IPS DF 19.7 (cell line): ENCODE results near the gene NPIPB12.
"Not testable (repeated sequence)": the region's sequence is repeated elsewhere in the genome, so short reads cannot be mapped to it uniquely, and the experiment has no call there.

Source experiments
- DNase-seq: peaks from one replicate; pipeline ENCODE4 v3.0.0-alpha.2; 2013; ENCODE audit warnings: low read depth, low spot score

NPIPB12 gene

GRCh38 chr16:29506308-29506707 is at the start of gene NPIPB12:
NPIPB12 (minus strand) TSS chr16:29506408.
- DNase-seq: not testable (repeated sequence)

DNA sequence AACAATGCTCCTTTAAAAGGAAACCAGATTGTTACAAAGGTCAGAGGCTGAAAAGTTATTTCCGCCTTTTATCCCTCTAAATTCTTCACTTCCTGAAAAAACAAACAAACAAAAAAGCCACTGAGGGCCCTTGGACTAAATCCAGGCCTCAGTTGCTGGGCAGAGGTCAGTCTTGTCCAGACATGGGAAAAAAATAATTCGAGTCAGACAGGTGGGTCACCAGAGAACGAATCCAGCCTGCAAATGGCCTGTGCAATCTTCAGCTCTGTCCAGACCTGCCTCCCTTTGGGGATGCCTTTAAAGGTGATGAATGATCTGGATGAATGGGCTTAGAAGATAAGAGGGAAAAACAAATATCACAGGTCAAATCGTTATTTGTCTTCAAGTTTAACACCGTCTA is 15.3 kb upstream of the NPIPB12 start:
- DNase-seq: not testable (repeated sequence)

- not testable (repeated sequence) for DNase-seq
These were observed 23.9 kb downstream of the NPIPB12 start for GRCh38 chr16:29482276-29482675.

DNA sequence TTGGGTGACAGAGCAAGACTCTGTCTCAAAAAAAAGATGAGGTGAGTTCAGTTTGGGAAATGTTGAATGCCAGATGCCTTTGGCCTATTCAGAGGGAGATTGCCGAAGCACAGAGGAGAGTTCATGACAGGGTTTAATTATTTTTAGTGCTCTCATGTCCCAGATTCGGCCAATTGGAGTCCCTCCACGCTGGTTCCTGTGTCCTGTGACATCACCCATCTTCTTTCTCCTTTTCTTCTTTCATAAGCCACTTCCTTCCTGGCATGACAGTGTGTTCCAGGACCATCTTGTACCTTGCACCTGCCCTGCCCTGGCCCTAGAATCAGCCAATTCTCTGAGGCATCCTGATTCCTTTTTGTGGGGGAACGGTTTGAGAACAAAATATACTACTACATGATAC is 34.1 kb downstream of the NPIPB12 start:
- not testable (repeated sequence) for DNase-seq

DNA sequence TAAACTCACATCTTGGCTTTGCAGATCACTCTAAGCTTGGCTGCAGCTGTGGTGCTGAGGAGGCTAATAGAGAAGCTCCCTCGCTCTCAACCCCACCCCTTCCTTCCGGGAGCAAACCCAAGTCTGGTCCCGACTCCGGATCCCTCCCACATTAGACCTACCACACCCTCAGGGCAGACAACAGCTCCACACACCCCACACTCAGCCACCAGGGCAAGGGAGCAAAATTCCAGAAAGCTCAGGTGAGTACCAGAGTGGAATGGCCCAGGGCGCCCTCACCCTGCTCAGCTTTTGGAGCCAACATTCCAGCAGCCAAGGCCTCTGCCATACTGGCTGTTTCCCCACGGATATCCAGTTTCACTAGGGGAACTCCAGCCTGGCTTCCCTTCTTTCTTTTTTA is 36.5 kb downstream of the NPIPB12 start:
- DNase-seq: not testable (repeated sequence)

DNA sequence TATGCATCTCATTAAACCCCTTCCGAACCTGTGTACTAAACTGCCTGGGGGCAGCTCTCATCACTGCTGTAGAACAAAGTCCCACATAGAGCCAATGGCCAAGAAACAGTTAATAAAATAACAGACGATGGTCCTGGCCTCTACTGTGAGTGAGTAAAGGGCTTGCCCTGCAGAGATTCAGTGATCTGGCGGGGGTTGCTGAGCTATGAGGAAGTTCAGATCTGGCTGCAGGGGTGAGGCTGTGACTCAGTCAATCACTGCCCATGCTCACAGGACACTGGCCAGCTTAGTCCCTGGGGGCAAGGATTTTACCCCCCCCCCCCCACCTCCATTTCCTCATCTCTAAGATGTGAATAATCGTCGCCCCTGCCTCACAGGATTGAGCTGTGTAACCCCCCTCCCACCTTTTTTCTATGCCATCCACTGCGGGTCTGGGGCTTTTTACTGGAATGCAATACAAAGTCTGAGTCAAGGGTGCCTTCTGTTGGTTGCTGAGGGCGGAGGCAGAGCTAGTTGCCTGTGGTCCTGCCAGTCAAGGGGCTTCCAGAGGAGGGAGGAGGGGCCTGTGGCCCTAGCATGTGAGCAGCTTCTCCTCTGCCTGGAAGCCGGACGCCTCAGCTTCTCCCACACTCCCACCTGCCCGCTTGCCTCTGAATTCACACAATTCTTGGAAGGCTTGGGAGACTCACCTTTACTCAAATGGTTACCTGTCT is 38.4 kb downstream of the NPIPB12 start:
- DNase-seq: not testable (repeated sequence)

GRCh38 chr16:29466904-29467303 is 39.3 kb downstream of the NPIPB12 start:
- not testable (repeated sequence) for DNase-seq

DNA sequence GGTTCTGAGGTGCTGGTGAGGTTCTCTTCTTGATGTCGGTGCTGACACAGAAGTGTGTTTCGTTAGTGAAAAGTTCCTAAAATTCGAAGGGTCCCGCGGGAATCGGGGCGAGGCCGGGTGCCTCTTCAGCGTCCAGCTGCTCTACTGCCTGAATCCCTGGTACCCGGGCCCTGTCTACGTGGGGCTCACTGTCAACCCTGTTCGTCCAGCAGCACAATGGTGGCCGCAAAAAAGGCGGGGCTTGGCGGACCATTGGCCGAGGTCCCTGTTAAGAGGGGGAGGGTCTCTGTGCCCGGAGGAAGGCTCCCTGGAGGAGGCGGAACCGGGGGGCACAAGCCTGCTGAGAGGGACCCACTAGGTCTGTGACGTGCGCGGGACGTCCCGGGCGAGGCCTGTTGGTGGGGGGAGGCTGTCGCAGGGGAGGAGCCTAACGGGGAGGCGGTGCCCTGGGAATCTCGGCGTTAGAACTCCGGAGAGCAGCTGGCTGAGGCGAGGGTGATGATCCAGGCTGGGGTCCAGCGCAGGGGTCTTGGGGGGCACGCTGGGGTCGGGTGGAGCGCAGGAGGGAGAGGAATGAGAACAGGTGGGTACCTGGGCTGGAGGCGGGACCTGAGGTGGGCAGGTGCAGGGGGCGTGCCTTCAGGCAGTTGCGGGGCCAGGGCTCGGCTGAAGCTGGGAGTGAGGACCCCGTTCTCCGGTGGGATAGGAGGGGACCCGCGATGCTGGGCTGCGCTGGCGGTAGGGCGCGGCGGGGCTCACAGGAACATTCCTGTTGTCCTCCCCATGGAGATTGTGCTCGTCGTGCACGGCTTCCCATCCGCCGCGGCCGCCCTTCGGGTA is 40.0 kb downstream of the NPIPB12 start:
- not testable (repeated sequence) for DNase-seq

GRCh38 chr16:29460647-29461030 is 45.6 kb downstream of the NPIPB12 start:
- not testable (repeated sequence) for DNase-seq

GRCh38 chr16:29459706-29460646 is 46.2 kb downstream of the NPIPB12 start, which contains the start of gene SULT1A4:
SULT1A4 (plus strand) TSS chr16:29459913; CDS start chr16:29461386, 1,473 bp downstream.
- DNase-seq: not testable (repeated sequence)

GRCh38 chr16:29457660-29458059 is 48.5 kb downstream of the NPIPB12 start:
- DNase-seq: not testable (repeated sequence)

DNA sequence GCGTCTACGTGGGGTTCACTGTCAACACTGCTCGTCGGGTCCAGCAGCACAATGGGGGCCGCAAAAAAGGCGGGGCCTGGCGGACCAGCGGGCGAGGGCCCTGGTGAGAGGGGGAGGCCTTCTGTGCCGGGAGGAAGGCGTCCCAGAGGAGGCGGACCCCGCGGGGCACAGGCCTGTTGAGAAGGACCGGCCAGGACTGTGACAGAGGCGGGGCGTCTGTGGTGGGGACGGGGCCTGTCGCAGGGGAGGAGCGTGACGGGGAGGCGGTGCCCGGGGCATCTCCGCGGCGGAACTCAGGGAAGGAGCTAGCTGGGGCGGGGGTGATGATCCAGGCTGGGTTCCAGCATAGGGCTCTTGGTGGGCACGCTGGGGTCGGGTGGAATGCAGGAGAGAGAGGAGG is 51.4 kb downstream of the NPIPB12 start:
- not testable (repeated sequence) for DNase-seq

- not testable (repeated sequence) for DNase-seq
These were observed 51.9 kb downstream of the NPIPB12 start, which contains the start of the genes BOLA2 and SLX1B for GRCh38 chr16:29454269-29454668. BOLA2 (minus strand) TSS chr16:29454351; CDS start chr16:29454253, 98 bp downstream. SLX1B (plus strand) TSS chr16:29454533.

- DNase-seq: not testable (repeated sequence)
These were observed 52.5 kb downstream of the NPIPB12 start for GRCh38 chr16:29453754-29454153.
